Urinary bladder (tissue), 4 donors: ENCODE data around the gene ASRGL1. TPM values are rescaled to one million over a fixed set of nuclear protein-coding genes. Genes with fewer than 3 reads are reported as not detected.

Experiments
- DNase-seq: peaks from one replicate; pipeline ENCODE4 v3.0.0-alpha.2; 2015; ENCODE audit errors: extremely low spot score
- H3K27ac ChIP-seq: one replicate; pipeline ENCODE4 v1.5.1; 2013; ENCODE audit warnings: low read depth, mild to moderate bottlenecking, moderate library complexity
- H3K36me3 ChIP-seq: one replicate; pipeline ENCODE4 v1.6.1; 2013; ENCODE audit warnings: mild to moderate bottlenecking, moderate library complexity; ENCODE audit not compliant: insufficient read depth
- H3K4me1 ChIP-seq: one replicate; pipeline ENCODE4 v1.6.1; 2013; ENCODE audit warnings: mild to moderate bottlenecking, moderate library complexity; ENCODE audit not compliant: insufficient read depth
- H3K4me3 ChIP-seq: one replicate; pipeline ENCODE4 v1.5.1; 2013; ENCODE audit warnings: low read depth, low read length
- WGBS: extraction: QIAGEN DNeasy Blood & Tissue Kit; methylation state at CpG from one replicate; pipeline ENCODE4 v1.1.7; 2013; 5-methylcytosine and 5-hydroxymethylcytosine counted together
- polyA plus RNA-seq: library from polyadenylated mRNA; stranded (reverse); fragments of 200-250 nt; gene quantifications from one replicate; pipeline ENCODE4 v1.2.3, GENCODE V29; 2013
- total RNA-seq: library from RNA; depleted of rRNA; stranded (reverse); fragments of >200 nt; gene quantifications from one replicate; pipeline ENCODE4 v1.2.3, GENCODE V29; 2014
- donor health status: healthy with polysubstance abuse.
- donor health status: healthy.

The ASRGL1 gene
- total and polyA plus RNA-seq, 2 donors, result 5.1 to 7.0 TPM

GRCh38 chr11:62401811-62402210 is 64.6 kb downstream of the ASRGL1 start:
- 39% methylated on average over 7 of the region's 7 CpGs for WGBS
- H3K4me3 ChIP-seq, result no peak overlapping the region
- no peaks in the 10 kb centered on the region for H3K36me3 ChIP-seq
- H3K4me1 ChIP-seq, result no peaks in the 10 kb centered on the region
- peak overlapping the region; percentile 57 for H3K27ac ChIP-seq
- no peak for DNase-seq

- DNase-seq, result no peak
- H3K4me1 ChIP-seq, result no peaks in the 10 kb centered on the region
- H3K36me3 ChIP-seq, result no peaks in the 10 kb centered on the region
- WGBS, result 42% methylated on average over 15 of the region's 15 CpGs
- peak overlapping the region; percentile 57 for H3K27ac ChIP-seq
- H3K4me3 ChIP-seq, result no peak overlapping the region
Observed at GRCh38 chr11:62402226-62402959, 65.1 kb downstream of the ASRGL1 start.

- H3K27ac ChIP-seq, result peak overlapping the region; percentile 57
- H3K4me1 ChIP-seq, result no peaks in the 10 kb centered on the region
- no peaks in the 10 kb centered on the region for H3K36me3 ChIP-seq
- DNase-seq, result no peak
- 48% methylated on average over 12 of the region's 12 CpGs for WGBS
- no peak overlapping the region for H3K4me3 ChIP-seq
Observed at GRCh38 chr11:62402960-62403730, 65.9 kb downstream of the ASRGL1 start.

- DNase-seq, result no peak
- Histone ChIP-seq H3K36me3 (no peaks in the 10 kb centered on the region), H3K4me3 (no peak overlapping the region), H3K27ac (no peak overlapping the region), H3K4me1 (no peaks in the 10 kb centered on the region)
- WGBS, result 96% methylated on average over 6 of the region's 6 CpGs
Observed at GRCh38 chr11:62404435-62404834, 67.2 kb downstream of the ASRGL1 start.

- DNase-seq, result no peak
- H3K4me3 ChIP-seq, result no peak overlapping the region
- H3K27ac ChIP-seq, result no peak overlapping the region
- H3K4me1 ChIP-seq, result no peaks in the 10 kb centered on the region
- no peaks in the 10 kb centered on the region for H3K36me3 ChIP-seq
- WGBS, result 83% methylated on average over 5 of the region's 5 CpGs
Observed at GRCh38 chr11:62404901-62405300, 67.7 kb downstream of the ASRGL1 start.

GRCh38 chr11:62406034-62406433 is 68.8 kb downstream of the ASRGL1 start:
- Histone ChIP-seq H3K27ac (no peak overlapping the region), H3K4me1 (no peaks in the 10 kb centered on the region), H3K36me3 (no peaks in the 10 kb centered on the region), H3K4me3 (no peak overlapping the region)
- 40% methylated on average over 4 of the region's 4 CpGs for WGBS
- no peak for DNase-seq

- Histone ChIP-seq H3K36me3 (no peaks in the 10 kb centered on the region), H3K27ac (no peak overlapping the region), H3K4me3 (no peak overlapping the region), H3K4me1 (no peaks in the 10 kb centered on the region)
- DNase-seq, result no peak
- 91% methylated on average over 8 of the region's 8 CpGs for WGBS
Observed at GRCh38 chr11:62409831-62410230, 72.6 kb downstream of the ASRGL1 start.

- H3K36me3 ChIP-seq, result no peaks in the 10 kb centered on the region
- H3K27ac ChIP-seq, result no peak overlapping the region
- no peak for DNase-seq
- no peak overlapping the region for H3K4me3 ChIP-seq
- H3K4me1 ChIP-seq, result no peaks in the 10 kb centered on the region
- WGBS, result 91% methylated on average over 8 of the region's 8 CpGs
Observed at GRCh38 chr11:62410972-62411371, 73.7 kb downstream of the ASRGL1 start.

GRCh38 chr11:62411524-62411923 is 74.3 kb downstream of the ASRGL1 start:
- Histone ChIP-seq H3K27ac (no peak overlapping the region), H3K4me1 (no peaks in the 10 kb centered on the region), H3K4me3 (no peak overlapping the region), H3K36me3 (no peaks in the 10 kb centered on the region)
- 92% methylated on average over 5 of the region's 5 CpGs for WGBS
- DNase-seq, result no peak

- WGBS, result 62% methylated on average over 8 of the region's 8 CpGs
- Histone ChIP-seq H3K4me3 (no peak overlapping the region), H3K4me1 (no peaks in the 10 kb centered on the region), H3K27ac (no peak overlapping the region), H3K36me3 (no peaks in the 10 kb centered on the region)
- no peak for DNase-seq
Observed at GRCh38 chr11:62413060-62413696, 75.9 kb downstream of the ASRGL1 start.

GRCh38 chr11:62416596-62416995 is 79.3 kb downstream of the ASRGL1 start:
- no peak for DNase-seq
- Histone ChIP-seq H3K36me3 (no peaks in the 10 kb centered on the region), H3K4me3 (no peak overlapping the region), H3K27ac (no peak overlapping the region), H3K4me1 (no peaks in the 10 kb centered on the region)
- WGBS, result 91% methylated on average over 12 of the region's 12 CpGs

- Histone ChIP-seq H3K4me1 (no peaks in the 10 kb centered on the region), H3K27ac (no peak overlapping the region), H3K36me3 (no peaks in the 10 kb centered on the region), H3K4me3 (no peak overlapping the region)
- no peak for DNase-seq
- WGBS, result 85% methylated on average over 5 of the region's 5 CpGs
Observed at GRCh38 chr11:62418136-62418535, 80.9 kb downstream of the ASRGL1 start.

GRCh38 chr11:62418733-62419132 is 81.5 kb downstream of the ASRGL1 start, which contains the start of gene SCGB1A1:
Gene SCGB1A1 (plus strand): TSS chr11:62419033. CDS start chr11:62419096, 63 bp downstream.
- H3K27ac ChIP-seq, result peak within 1 kb of the TSS; percentile 33
- DNase-seq, result no peak
- no peak within 1 kb of the TSS for H3K4me3 ChIP-seq
- no peaks in the 10 kb centered on the region for H3K36me3 ChIP-seq
- no peaks in the 10 kb centered on the region for H3K4me1 ChIP-seq
- WGBS, result 96% methylated on average over 4 of the region's 4 CpGs
